Ishikawa (cell line): ENCODE data around the gene PIP4K2A.

Source experiments
- CEBPB ChIP-seq: IDR thresholded peaks from 2 replicates; pipeline ENCODE4 v1.6.1; 2012
- CREB1 ChIP-seq: IDR thresholded peaks from 2 replicates; pipeline ENCODE4 v1.6.1; 2012; ENCODE audit warnings: low read depth
- EGR1 ChIP-seq: IDR thresholded peaks from 2 replicates; pipeline ENCODE4 v1.6.1; 2012
- EP300 ChIP-seq: IDR thresholded peaks from 2 replicates; pipeline ENCODE4 v1.6.1; 2012; ENCODE audit warnings: borderline replicate concordance
- FOXM1 ChIP-seq: IDR thresholded peaks from 2 replicates; pipeline ENCODE4 v1.6.1; 2012; ENCODE audit warnings: low read depth, borderline replicate concordance
- MAX ChIP-seq: IDR thresholded peaks from 2 replicates; pipeline ENCODE4 v1.6.1; 2012
- NFIC ChIP-seq: IDR thresholded peaks from 2 replicates; pipeline ENCODE4 v1.6.1; 2012
- RAD21 ChIP-seq: IDR thresholded peaks from 2 replicates; pipeline ENCODE4 v1.6.1; 2012; ENCODE audit warnings: low read depth
- REST ChIP-seq: IDR thresholded peaks from 2 replicates; pipeline ENCODE4 v1.6.1; 2012; ENCODE audit warnings: low read depth, mild to moderate bottlenecking
- TAF1 ChIP-seq: IDR thresholded peaks from 2 replicates; pipeline ENCODE4 v1.6.1; 2012; ENCODE audit warnings: low read depth, mild to moderate bottlenecking
- TCF12 ChIP-seq: IDR thresholded peaks from 2 replicates; pipeline ENCODE4 v1.6.1; 2012; ENCODE audit warnings: low read depth
- TEAD4 ChIP-seq: IDR thresholded peaks from 2 replicates; pipeline ENCODE4 v1.6.1; 2012
- USF1 ChIP-seq: IDR thresholded peaks from 2 replicates; pipeline ENCODE4 v1.6.1; 2012
- YY1 ChIP-seq: IDR thresholded peaks from 2 replicates; pipeline ENCODE4 v1.6.1; 2012; ENCODE audit warnings: low read depth
- ZBTB7A ChIP-seq: IDR thresholded peaks from 2 replicates; pipeline ENCODE4 v1.6.1; 2012; ENCODE audit warnings: low read depth

Gene PIP4K2A

GRCh38 chr10:22702348-22702747 lies 12.0 kb downstream of the PIP4K2A start:
- TF ChIP-seq TAF1 (no peak), CEBPB (no peak), REST (no peak)

- TF ChIP-seq MAX (no peak), EP300 (no peak), TCF12 (no peak), FOXM1 (no peak), ZBTB7A (no peak), NFIC (no peak), USF1 (no peak), REST (no peak), TEAD4 (no peak), EGR1 (no peak), CREB1 (no peak)
Observed at GRCh38 chr10:22701132-22701826, 13.1 kb downstream of the PIP4K2A start.

GRCh38 chr10:22700489-22700888 lies 13.9 kb downstream of the PIP4K2A start:
- TF ChIP-seq ZBTB7A (no peak), FOXM1 (no peak), CEBPB (no peak), REST (no peak), YY1 (no peak), EGR1 (no peak), CREB1 (no peak), MAX (no peak), TAF1 (no peak), RAD21 (no peak), NFIC (no peak), TCF12 (no peak), TEAD4 (no peak), EP300 (no peak), USF1 (no peak)

GRCh38 chr10:22699976-22700375 lies 14.4 kb downstream of the PIP4K2A start:
- TF ChIP-seq EGR1 (no peak), CEBPB (no peak), TAF1 (no peak), TEAD4 (no peak), REST (no peak), CREB1 (no peak), NFIC (no peak), RAD21 (no peak), ZBTB7A (no peak), TCF12 (no peak), FOXM1 (no peak), MAX (no peak), EP300 (no peak), YY1 (no peak), USF1 (no peak)
